DMS 273 treated with DMSO at 0.1 percent for 48 hours (cell line): Measurements from ENCODE around the gene EPS8L1.
"Not testable (repeated sequence)": the region's sequence is repeated elsewhere in the genome, so short reads cannot be mapped to it uniquely, and the experiment has no call there.

Experiments used
- DNase-seq: peaks from one replicate; lab custom pipeline; 2025; lab: John Stamatoyannopoulos, UW

Gene EPS8L1

GRCh38 chr19:55050749-55051532 lies 24.7 kb upstream of the EPS8L1 start:
- no peak for DNase-seq

- no peak for DNase-seq
Measured at GRCh38 chr19:55053735-55054134, 21.9 kb upstream of the EPS8L1 start.

DNA sequence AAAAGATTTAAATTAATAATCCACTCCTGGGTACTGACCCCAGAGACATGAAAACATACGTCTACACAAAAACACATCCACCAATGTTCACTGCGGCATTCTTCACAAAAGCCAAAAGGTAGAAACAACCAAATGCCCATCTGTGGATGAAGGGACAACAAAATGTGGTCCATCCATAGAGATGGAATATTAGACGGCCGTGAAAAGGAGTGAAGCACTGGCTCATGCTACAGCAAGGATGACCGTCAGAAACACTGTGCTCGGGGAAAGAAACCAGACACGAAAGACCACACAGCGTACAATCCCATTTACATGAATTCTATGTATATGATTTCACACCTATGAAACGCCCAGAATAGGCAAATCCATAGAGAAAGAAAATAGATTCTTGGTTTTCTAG lies 18.8 kb upstream of the EPS8L1 start:
- no peak for DNase-seq

DNA sequence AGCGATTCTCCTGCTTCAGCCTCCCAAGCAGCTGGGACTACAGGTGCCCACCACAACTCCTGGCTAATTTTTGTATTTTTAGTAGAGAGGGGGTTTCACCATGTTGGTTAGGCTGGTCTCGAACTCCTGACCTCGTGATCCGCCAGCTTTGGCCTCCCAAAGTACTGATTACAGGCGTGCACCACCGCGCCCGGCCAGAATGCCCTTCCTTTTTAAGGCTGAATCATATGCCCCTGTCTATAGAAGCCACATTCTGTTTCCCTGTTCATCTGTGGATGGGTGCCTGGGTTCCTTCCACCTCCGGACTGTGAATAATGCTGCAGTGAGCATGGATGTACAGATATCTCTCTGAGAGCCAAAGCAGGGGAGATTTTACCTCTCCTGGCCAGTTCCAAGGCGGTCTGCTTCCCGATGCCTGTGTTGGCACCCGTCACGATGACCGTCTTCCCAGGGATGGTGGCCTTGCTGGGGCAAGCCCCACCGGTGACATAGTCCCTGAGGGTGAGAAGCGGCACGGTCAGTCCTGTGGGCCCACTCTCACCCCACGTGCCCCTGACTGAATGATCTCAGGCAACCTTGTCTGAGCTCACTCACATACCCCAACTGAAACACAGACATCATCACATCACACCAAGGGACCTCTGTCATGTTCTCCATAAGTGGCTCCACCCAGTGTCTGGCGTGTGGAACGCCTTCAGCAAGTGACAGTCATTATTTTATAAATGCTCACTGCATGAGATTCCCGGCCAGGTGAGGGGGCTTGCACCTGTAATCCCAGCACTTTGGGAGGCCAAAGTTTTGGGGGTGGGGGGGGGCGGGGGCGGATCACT lies 16.7 kb upstream of the EPS8L1 start:
- DNase-seq = no peak

DNA sequence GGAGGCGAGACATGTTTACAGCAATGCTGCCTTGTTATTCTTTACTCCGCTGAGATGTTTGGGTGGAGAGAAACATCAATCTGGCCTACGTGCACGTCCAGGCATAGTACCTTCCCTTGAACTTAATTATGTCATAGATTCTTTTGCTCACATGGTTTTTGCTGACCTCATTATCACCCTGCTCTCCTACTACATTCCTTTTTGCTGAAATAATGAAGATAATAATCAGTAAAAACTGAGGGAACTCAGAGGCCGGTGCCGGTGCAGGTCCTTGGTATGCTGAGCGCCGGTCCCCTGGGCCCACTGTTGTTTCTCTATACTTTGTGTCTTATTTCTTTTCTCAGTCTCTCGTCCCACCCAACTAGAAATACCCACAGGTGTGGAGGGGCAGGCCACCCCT lies 15.4 kb upstream of the EPS8L1 start:
- DNase-seq = not testable (repeated sequence)

GRCh38 chr19:55062735-55063491 lies 12.8 kb upstream of the EPS8L1 start, which contains the start of gene RDH13:
RDH13 (minus strand) TSS chr19:55063148; CDS start chr19:55063032, 116 bp downstream.
- peak; percentile 87 for DNase-seq

- no peak for DNase-seq
Measured at GRCh38 chr19:55063492-55063843, 12.2 kb upstream of the EPS8L1 start.

GRCh38 chr19:55065516-55065915 lies 10.2 kb upstream of the EPS8L1 start:
- not testable (repeated sequence) for DNase-seq

DNA sequence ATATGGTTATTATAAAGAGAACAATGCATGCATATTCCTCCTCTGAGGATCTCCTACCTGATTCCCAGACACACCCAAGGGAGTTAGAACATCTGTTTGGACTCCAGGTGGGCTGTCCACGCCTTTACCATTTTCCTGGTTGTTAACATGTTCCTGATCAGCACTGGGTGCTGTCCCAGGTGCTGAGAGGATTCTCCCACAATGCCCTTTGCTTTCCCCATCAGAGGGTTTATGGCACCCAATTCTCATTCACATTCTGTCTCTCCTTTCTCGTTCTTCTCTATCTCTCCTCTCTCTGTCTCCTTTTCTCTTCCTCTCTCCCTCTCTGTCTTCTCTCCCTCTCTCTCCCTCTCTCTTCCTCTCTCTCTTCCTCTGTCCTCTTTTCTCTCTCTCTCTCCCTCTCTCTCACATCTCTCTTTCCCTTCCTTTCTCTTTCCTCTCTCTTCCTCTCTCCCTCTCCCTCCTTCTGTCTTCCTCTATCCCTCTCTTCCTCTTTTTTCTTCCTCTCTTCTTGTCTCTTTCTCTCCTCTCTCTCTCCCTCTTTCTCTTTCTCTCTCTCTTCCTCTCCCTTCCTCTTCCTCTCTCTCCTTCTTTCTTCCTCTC lies 9.5 kb upstream of the EPS8L1 start:
- no peak for DNase-seq

DNA sequence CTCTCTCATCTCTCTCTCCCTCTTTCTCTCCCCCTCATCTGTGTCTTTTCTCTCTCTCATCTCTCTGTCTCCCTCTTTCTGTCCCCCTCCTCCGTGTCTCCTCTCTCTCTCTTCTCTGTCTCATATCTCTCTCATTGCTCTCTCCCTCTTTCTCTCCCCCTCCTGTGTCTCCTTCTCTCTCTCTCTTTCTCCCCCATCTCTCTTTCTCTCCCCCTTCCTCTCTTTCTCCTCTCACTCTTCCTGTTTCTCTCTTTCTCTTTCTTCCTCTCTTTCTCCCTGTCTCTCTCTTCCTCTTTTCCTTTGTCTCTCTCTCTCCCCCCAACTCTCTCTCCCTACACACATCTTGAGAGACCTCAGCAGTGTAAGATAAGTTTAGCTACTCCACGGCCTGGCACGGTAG lies 7.8 kb upstream of the EPS8L1 start:
- no peak for DNase-seq

GRCh38 chr19:55068950-55069864 lies 6.5 kb upstream of the EPS8L1 start:
- DNase-seq = no peak

- DNase-seq = no peak
Measured at GRCh38 chr19:55069865-55070197, 5.8 kb upstream of the EPS8L1 start.

- no peak for DNase-seq
Measured at GRCh38 chr19:55070466-55071128, 5.1 kb upstream of the EPS8L1 start.

DNA sequence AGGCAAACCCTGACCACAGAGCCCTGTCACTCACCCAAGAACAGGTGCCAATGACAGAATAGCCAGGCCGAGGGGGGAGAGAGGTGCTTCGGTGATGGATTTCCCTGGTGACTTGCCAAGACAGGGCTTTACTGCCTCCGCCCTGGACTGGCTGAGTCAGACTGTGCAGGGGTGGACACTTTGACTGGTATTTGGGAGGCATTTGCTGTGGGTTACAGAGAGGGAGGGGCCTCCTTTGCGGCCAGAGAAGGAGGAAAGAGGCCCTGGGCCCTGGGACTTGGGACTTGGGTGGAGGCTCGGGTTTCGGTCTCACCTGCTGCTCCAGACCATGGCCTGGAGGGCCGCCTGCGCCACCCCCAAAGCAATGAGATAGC lies 4.6 kb upstream of the EPS8L1 start:
- DNase-seq = no peak

DNA sequence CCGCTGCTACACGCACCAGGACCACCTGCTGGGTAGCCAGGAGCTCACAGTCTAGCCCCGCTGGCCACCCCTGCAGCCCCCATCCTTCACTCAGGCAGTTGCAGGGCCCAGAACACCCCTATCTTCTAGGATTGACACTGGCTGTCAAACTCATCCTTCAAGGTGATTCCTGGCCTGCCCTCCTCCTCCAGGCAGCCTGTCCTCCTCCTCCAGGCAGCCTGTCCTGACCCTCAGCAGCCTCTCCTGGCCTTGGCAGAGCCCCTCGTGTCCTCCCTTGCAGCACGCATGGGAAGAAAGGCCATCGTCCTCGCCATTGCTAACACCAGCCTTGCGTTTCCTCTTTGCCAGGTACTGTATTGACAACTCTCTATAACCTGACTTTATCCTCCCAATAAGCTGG lies 3.8 kb upstream of the EPS8L1 start:
- no peak for DNase-seq

DNA sequence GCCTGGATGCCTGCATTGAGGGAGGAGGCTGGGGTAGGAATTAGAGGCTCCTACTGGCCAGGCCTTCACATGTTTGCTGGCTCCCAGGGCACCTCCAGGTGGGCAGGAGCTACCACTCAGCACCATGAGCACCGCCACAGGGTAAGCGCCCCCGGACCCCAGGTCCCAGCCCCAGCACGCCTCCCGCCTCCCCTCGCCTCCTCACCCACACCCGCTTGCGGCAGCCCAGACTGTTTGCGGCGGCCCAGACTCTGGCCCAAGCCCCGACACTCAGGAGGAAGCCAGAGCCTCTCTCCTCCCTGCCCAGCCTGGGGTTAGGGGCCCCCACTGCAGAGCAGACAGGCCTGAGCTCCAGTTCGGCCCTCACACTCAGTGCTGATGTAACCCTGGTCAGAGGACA lies 652 bp downstream of the EPS8L1 start:
- DNase-seq = no peak

GRCh38 chr19:55077106-55077505 lies 1.4 kb downstream of the EPS8L1 start:
- no peak for DNase-seq

- no peak for DNase-seq
Measured at GRCh38 chr19:55078996-55079395, 3.3 kb downstream of the EPS8L1 start.

- no peak for DNase-seq
Measured at GRCh38 chr19:55079400-55080038, 3.9 kb downstream of the EPS8L1 start.
